Coronary artery (tissue), 2 donors: Measurements from ENCODE around the gene MINK1.

Source experiments
- DNase-seq: peaks from one replicate; pipeline ENCODE4 v3.0.0-alpha.2; 2017; ENCODE audit warnings: low spot score
- H3K27ac ChIP-seq, 2 donors: fragments of 200-600 bp; sonication (generic); one replicate each; pipeline ENCODE4 v1.5.1; 2016 to 2019
- H3K4me3 ChIP-seq: fragments of 200-600 bp; sonication (generic); 2 replicates; pipeline ENCODE4 v1.5.1; 2016; ENCODE audit warnings: mild to moderate bottlenecking, moderate library complexity
- CTCF ChIP-seq: fragments of 200-600 bp; sonication (generic); IDR thresholded peaks from one replicate; pipeline ENCODE4 v1.5.1; 2019; ENCODE audit warnings: antibody characterized with exemption

Gene MINK1

DNA sequence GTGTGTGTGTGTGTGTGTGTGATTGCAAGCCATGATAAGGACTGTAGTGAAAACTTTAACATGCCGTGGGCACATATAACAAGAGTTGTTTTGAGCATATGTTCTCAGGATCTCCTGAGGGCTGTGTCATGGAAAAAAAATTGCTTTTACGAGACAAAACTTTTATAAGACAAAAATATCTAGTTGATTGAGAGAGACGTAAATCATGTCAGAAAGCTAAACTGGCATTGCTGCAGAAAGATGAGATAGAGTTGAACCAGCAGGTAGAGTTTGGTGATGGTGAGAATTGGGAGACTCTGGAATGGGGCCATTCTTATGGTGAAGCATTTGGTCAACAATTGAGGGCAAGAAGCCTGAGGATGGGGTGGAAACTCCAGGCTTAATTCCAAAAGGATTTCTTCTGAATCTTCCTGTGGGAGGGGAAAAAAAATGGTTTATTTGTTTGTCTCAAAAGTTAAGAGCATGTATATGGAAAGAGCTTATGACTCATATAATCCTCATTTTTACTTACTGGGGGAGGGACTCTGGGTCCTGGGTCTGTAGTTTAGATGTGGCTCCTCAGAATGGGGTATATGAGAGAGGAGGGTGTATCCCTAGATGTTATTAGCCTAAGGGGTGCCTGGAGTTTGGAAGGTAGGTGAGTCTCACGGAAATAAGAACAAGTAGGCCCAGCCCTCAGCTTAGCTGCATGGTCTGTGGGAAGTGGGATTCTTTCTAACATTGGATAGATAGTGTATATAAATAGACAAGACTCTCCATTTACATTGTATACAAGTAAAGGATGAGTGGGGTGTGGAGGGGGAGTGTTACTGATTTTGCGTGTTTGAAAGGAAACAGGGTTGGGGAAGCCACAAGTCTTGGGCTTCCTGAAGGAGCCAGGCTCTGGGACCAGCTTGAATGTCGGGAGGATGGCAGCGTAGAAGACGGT is 7.1 kb downstream of the MINK1 start:
- DNase-seq = no peak
- no peak for TF ChIP-seq CTCF
- Histone ChIP-seq H3K27ac (no peak overlapping the region), H3K4me3 (no peak overlapping the region)

- no peak overlapping the region for H3K27ac ChIP-seq
- no peak for DNase-seq
- no peak overlapping the region for H3K4me3 ChIP-seq
- no peak for TF ChIP-seq CTCF
These were observed 7.7 kb downstream of the MINK1 start for GRCh38 chr17:4840893-4841242.

DNA sequence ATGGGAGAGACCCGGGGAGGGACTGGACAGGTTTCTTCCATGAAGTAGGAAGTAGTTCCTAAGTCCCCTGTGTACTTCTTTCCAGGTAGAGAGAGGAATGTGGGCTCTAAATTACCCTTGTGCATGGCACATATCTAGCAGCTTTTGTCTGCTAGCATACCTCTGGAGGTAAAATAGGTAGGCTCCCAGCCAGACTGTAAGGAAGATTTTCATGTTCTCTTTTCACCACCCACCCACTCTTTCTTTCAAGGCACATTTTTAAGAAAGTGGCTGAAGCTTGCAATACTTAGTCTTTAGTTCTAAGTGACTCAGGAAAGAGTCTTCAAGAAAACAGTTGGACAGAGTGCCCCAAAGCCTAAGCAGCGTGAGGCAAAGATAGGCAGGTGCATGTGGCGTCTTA is 9.2 kb downstream of the MINK1 start:
- DNase-seq = no peak
- Histone ChIP-seq H3K4me3 (no peak overlapping the region), H3K27ac (no peak overlapping the region)
- no peak for TF ChIP-seq CTCF

DNA sequence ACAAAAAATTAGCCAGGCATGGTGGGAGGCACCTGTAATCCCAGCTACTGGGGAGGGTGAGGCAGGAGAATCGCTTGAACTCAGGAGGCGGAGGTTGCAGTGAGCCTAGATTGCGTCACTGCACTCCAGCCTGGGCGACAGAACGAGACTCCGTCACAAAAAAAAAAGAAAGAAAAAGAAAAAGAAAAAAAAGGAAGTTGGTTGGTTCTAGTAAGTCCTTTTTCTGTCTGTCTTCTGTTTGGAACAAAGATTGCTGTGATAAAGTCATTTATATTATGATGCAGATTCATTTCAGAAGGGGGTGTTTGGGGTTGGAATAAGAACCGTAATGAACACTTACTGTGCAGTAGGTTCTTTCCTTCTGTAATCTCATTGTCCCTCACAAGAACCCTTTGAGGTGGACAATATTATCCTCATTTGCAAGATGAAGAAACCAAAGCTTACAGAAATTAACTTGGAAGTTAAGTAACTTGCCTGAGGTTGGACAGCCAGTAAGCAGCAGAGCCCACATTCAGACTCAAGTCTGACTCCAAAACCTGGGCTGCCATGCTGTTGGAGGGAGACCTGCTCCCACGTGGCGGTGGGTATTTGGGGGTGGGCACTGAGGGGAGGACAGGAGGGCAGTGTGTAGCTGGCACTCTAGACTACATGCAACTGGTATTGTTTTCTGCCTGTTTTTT is 10.3 kb downstream of the MINK1 start:
- DNase-seq = no peak
- Histone ChIP-seq H3K4me3 (no peak overlapping the region), H3K27ac (no peak overlapping the region)
- no peak for TF ChIP-seq CTCF

DNA sequence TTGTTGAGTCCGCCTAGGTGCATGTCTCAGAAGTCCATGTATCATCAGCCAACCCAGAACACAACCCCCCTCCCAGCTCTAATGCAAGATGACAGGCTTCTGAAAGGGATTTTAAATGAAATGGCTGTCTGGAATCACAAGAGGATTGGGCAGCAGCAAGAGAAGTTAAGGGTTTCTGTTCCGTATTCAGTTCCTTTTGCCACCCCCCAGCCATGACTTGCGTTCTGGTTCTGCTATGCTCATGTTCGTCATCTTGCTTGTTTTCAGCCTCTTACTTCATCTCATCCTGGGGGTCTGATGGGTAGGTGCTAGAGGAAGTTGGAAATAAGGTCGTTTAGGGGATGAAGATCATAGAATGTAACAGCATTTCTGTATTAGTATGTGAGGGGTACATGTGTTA is 12.0 kb downstream of the MINK1 start:
- no peak for DNase-seq
- no peak overlapping the region for H3K27ac ChIP-seq
- no peak overlapping the region for H3K4me3 ChIP-seq
- TF ChIP-seq CTCF = no peak

GRCh38 chr17:4846635-4847390 is 13.7 kb downstream of the MINK1 start:
- DNase-seq = no peak
- no peak for TF ChIP-seq CTCF
- H3K4me3 ChIP-seq = no peak overlapping the region
- H3K27ac ChIP-seq = no peak overlapping the region
